Right renal cortex interstitium (tissue), 3 donors: ENCODE measurements around the gene SSH2. TPM values are rescaled to one million over a fixed set of nuclear protein-coding genes. Genes with fewer than 3 reads are reported as not detected.
"Not testable (repeated sequence)": the region's sequence is repeated elsewhere in the genome, so short reads cannot be mapped to it uniquely, and the experiment has no call there.

Experiments used
- DNase-seq, 3 donors: peaks; one replicate each; pipeline ENCODE4 v3.0.0-alpha.2; 2013; ENCODE audit warnings: low read depth in 3 of 3, low spot score in 2 of 3
- polyA plus RNA-seq, 3 donors: library from polyadenylated mRNA; unstranded; fragments of 120-200 nt; gene quantifications; one replicate each; pipeline ENCODE4 v1.2.1, GENCODE V29; 2013; ENCODE audit not compliant: insufficient read length in 3 of 3

The SSH2 gene
- polyA plus RNA-seq, 3 donors, result 17.0 to 18.2 (median 17.1) TPM

GRCh38 chr17:29682987-29683386 lies 247.0 kb downstream of the SSH2 start:
- no peak for DNase-seq

GRCh38 chr17:29682054-29682453 lies 248.0 kb downstream of the SSH2 start:
- no peak for DNase-seq

- no peak for DNase-seq
Observed at GRCh38 chr17:29677824-29678223, 252.2 kb downstream of the SSH2 start.

- DNase-seq, result no peak
Observed at GRCh38 chr17:29677221-29677791, 252.7 kb downstream of the SSH2 start.

- not testable (repeated sequence) for DNase-seq
Observed at GRCh38 chr17:29675961-29676360, 254.1 kb downstream of the SSH2 start.

- DNase-seq, result no peak
Observed at GRCh38 chr17:29674281-29674680, 255.7 kb downstream of the SSH2 start.

GRCh38 chr17:29671661-29672060 lies 258.4 kb downstream of the SSH2 start:
- DNase-seq, result no peak

GRCh38 chr17:29669266-29669665 lies 260.8 kb downstream of the SSH2 start:
- no peak for DNase-seq

GRCh38 chr17:29667969-29668368 lies 262.1 kb downstream of the SSH2 start:
- no peak for DNase-seq

- DNase-seq, result no peak
Observed at GRCh38 chr17:29665481-29665810, 264.6 kb downstream of the SSH2 start.

GRCh38 chr17:29664743-29665480 lies 265.1 kb downstream of the SSH2 start:
- no peak for DNase-seq

- DNase-seq, result no peak
Observed at GRCh38 chr17:29663155-29663554, 266.9 kb downstream of the SSH2 start.

- no peak for DNase-seq
Observed at GRCh38 chr17:29661213-29661612, 268.8 kb downstream of the SSH2 start.

- DNase-seq, result no peak
Observed at GRCh38 chr17:29659155-29659554, 270.9 kb downstream of the SSH2 start.

- no peak for DNase-seq
Observed at GRCh38 chr17:29655323-29655722, 274.7 kb downstream of the SSH2 start.

GRCh38 chr17:29653995-29654714 lies 275.9 kb downstream of the SSH2 start:
- DNase-seq, result no peak

- DNase-seq, result no peak
Observed at GRCh38 chr17:29652976-29653375, 277.1 kb downstream of the SSH2 start.

GRCh38 chr17:29651913-29652312 lies 278.1 kb downstream of the SSH2 start:
- not testable (repeated sequence) for DNase-seq

GRCh38 chr17:29650396-29650795 lies 279.6 kb downstream of the SSH2 start:
- DNase-seq, result no peak

- no peak for DNase-seq
Observed at GRCh38 chr17:29649359-29649758, 280.7 kb downstream of the SSH2 start.

- DNase-seq, result no peak
Observed at GRCh38 chr17:29648005-29648404, 282.0 kb downstream of the SSH2 start.

- no peak for DNase-seq
Observed at GRCh38 chr17:29645515-29646051, 284.4 kb downstream of the SSH2 start.
